Astrocyte (in vitro differentiated cells and primary cell): Measurements from ENCODE around the gene ADAMTS13. TPM values are rescaled to one million over a fixed set of nuclear protein-coding genes. Genes with fewer than 3 reads are reported as not detected.

Experiments used
- DNase-seq: peaks from one replicate; pipeline ENCODE4 v3.0.0-alpha.2; 2010; ENCODE audit warnings: low read depth
- FAIRE-seq: peaks from 2 replicates; lab custom pipeline; 2011; peaks lifted over from hg19 to GRCh38; lab: Jason Lieb, UNC
- H2AFZ ChIP-seq: 2 replicates; pipeline ENCODE4 v1.6.0; 2012; ENCODE audit warnings: low read depth, low read length, inconsistent platforms
- H3K27ac ChIP-seq: 2 replicates; pipeline ENCODE4 v1.5.1; 2011; ENCODE audit warnings: low read depth, low read length, inconsistent platforms
- H3K27me3 ChIP-seq: 2 replicates; pipeline ENCODE4 v1.6.0; 2011; ENCODE audit warnings: low read length, inconsistent platforms; ENCODE audit not compliant: insufficient read depth
- H3K36me3 ChIP-seq: 2 replicates; pipeline ENCODE4 v1.5.1; 2011; ENCODE audit warnings: low read length, inconsistent platforms; ENCODE audit not compliant: insufficient read depth
- H3K4me1 ChIP-seq: 2 replicates; pipeline ENCODE4 v1.5.1; 2011; ENCODE audit warnings: low read length, inconsistent platforms; ENCODE audit not compliant: insufficient read depth
- H3K4me2 ChIP-seq: 2 replicates; pipeline ENCODE4 v1.6.0; 2012; ENCODE audit warnings: low read length, inconsistent platforms
- H3K4me3 ChIP-seq: 2 replicates; pipeline ENCODE4 v1.5.1; 2011; ENCODE audit warnings: low read depth, mild to moderate bottlenecking, low read length, inconsistent platforms; ENCODE audit not compliant: insufficient read depth
- H3K79me2 ChIP-seq: 2 replicates; pipeline ENCODE4 v1.6.0; 2012; ENCODE audit warnings: mild to moderate bottlenecking, low read length, inconsistent platforms; ENCODE audit not compliant: insufficient read depth
- H3K9ac ChIP-seq: 2 replicates; pipeline ENCODE4 v1.6.0; 2012; ENCODE audit warnings: mild to moderate bottlenecking, low read length, inconsistent platforms
- H3K9me3 ChIP-seq: 2 replicates; pipeline ENCODE4 v1.5.1; 2012; ENCODE audit warnings: low read depth, mild to moderate bottlenecking, low read length, inconsistent platforms; ENCODE audit not compliant: insufficient read depth
- H4K20me1 ChIP-seq: 2 replicates; pipeline ENCODE4 v1.6.0; 2012; ENCODE audit warnings: low read length, inconsistent platforms; ENCODE audit not compliant: insufficient read depth
- H3K27ac Mint-ChIP-seq: one replicate; pipeline ENCODE4 v1.8.0; 2021; ENCODE audit warnings: mild to moderate bottlenecking, mixed read lengths; ENCODE audit not compliant: unreplicated experiment
- H3K27me3 Mint-ChIP-seq: one replicate; pipeline ENCODE4 v1.8.0; 2021; ENCODE audit warnings: low read depth, mixed read lengths; ENCODE audit not compliant: unreplicated experiment
- H3K36me3 Mint-ChIP-seq: one replicate; pipeline ENCODE4 v1.8.0; 2021; ENCODE audit warnings: low read depth, mixed read lengths; ENCODE audit not compliant: unreplicated experiment
- H3K4me1 Mint-ChIP-seq: one replicate; pipeline ENCODE4 v1.8.0; 2021; ENCODE audit warnings: low read depth, mixed read lengths; ENCODE audit not compliant: unreplicated experiment
- H3K4me3 Mint-ChIP-seq: one replicate; pipeline ENCODE4 v1.8.0; 2021; ENCODE audit warnings: mild to moderate bottlenecking, moderate library complexity, mixed read lengths; ENCODE audit not compliant: unreplicated experiment
- H3K9me3 Mint-ChIP-seq: one replicate; pipeline ENCODE4 v1.8.0; 2021; ENCODE audit warnings: mild to moderate bottlenecking, mixed read lengths; ENCODE audit not compliant: unreplicated experiment
- EZH2 ChIP-seq: IDR thresholded peaks from 2 replicates; pipeline ENCODE4 v1.6.1; 2012; ENCODE audit warnings: mild to moderate bottlenecking, low read length, inconsistent platforms; ENCODE audit not compliant: insufficient read depth
- total RNA-seq: library from RNA; stranded (reverse); gene quantifications from 2 replicates; pipeline ENCODE4 v1.2.1, GENCODE V29; 2021
- TF ChIP-seq, protein P1 (sequence below): IDR thresholded peaks from 2 replicates; pipeline ENCODE4 v1.5.1; 2011; ENCODE audit warnings: low read depth, mild to moderate bottlenecking, inconsistent platforms, low read length, moderate library complexity; ENCODE audit not compliant: insufficient read depth

The ADAMTS13 gene
- total RNA-seq, 1 donor from 2014 or later, result 5.6 TPM

DNA sequence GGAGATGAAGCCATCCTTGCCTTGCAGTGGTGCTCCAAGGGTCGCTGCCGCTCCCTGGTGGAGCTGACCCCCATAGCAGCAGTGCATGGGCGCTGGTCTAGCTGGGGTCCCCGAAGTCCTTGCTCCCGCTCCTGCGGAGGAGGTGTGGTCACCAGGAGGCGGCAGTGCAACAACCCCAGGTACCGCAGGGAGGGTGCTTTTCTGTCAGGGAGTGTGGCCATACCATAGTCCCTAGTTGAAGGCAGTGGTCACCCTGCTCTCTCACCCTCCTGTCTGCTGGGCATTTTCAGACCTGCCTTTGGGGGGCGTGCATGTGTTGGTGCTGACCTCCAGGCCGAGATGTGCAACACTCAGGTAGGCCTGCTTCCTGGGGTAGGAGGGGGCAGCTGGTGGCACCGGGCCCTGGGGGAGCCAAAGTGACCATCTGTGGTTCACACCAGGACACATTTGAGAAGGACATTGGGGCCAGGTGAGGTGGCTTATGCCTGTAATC, 11.2 kb downstream of the ADAMTS13 start:
- H3K36me3 Mint-ChIP-seq, result peaks cover 5% of the 10 kb centered on the region
- no peaks in the 10 kb centered on the region for H3K9me3 Mint-ChIP-seq
- TF ChIP-seq EZH2, result no peak
- TF ChIP-seq, protein P1, sequence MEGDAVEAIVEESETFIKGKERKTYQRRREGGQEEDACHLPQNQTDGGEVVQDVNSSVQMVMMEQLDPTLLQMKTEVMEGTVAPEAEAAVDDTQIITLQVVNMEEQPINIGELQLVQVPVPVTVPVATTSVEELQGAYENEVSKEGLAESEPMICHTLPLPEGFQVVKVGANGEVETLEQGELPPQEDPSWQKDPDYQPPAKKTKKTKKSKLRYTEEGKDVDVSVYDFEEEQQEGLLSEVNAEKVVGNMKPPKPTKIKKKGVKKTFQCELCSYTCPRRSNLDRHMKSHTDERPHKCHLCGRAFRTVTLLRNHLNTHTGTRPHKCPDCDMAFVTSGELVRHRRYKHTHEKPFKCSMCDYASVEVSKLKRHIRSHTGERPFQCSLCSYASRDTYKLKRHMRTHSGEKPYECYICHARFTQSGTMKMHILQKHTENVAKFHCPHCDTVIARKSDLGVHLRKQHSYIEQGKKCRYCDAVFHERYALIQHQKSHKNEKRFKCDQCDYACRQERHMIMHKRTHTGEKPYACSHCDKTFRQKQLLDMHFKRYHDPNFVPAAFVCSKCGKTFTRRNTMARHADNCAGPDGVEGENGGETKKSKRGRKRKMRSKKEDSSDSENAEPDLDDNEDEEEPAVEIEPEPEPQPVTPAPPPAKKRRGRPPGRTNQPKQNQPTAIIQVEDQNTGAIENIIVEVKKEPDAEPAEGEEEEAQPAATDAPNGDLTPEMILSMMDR, result no peak
- peaks cover 2% of the 10 kb centered on the region for H3K27me3 Mint-ChIP-seq
- Histone ChIP-seq H3K36me3 (no peaks in the 10 kb centered on the region), H3K79me2 (no peaks in the 10 kb centered on the region), H3K4me2 (no peak overlapping the region), H3K9me3 (no peaks in the 10 kb centered on the region), H4K20me1 (no peaks in the 10 kb centered on the region), H3K27me3 (no peaks in the 10 kb centered on the region), H3K4me1 (no peaks in the 10 kb centered on the region), H3K4me3 (no peak overlapping the region), H3K27ac (no peak overlapping the region), H2AFZ (no peak overlapping the region), H3K9ac (no peak overlapping the region)
- no peak for DNase-seq
- no peak overlapping the region for H3K4me3 Mint-ChIP-seq
- no peak for FAIRE-seq
- H3K4me1 Mint-ChIP-seq, result no peaks in the 10 kb centered on the region
- H3K27ac Mint-ChIP-seq, result no peak overlapping the region

DNA sequence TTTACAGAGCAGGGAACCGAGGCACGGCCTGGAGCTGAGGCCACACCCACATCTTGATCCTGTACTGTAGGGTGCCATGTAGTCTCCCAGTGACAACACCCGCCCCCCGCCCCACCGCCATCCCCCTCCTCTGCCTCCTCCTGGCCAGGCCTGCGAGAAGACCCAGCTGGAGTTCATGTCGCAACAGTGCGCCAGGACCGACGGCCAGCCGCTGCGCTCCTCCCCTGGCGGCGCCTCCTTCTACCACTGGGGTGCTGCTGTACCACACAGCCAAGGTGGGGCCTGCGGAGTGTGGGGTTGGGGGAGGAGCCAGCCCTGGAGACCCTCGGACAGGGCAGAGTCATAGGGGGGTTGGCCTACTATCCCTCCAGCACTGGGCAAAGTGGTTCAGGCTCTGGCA, 14.5 kb downstream of the ADAMTS13 start:
- Histone ChIP-seq H3K27me3 (no peaks in the 10 kb centered on the region), H3K9ac (no peak overlapping the region), H3K27ac (no peak overlapping the region), H3K4me2 (no peak overlapping the region), H3K4me1 (no peaks in the 10 kb centered on the region), H3K9me3 (no peaks in the 10 kb centered on the region), H4K20me1 (no peaks in the 10 kb centered on the region), H3K4me3 (no peak overlapping the region), H3K79me2 (no peaks in the 10 kb centered on the region), H3K36me3 (no peaks in the 10 kb centered on the region), H2AFZ (no peak overlapping the region)
- H3K4me3 Mint-ChIP-seq, result no peak overlapping the region
- TF ChIP-seq EZH2, result no peak
- TF ChIP-seq, protein P1, result no peak
- H3K9me3 Mint-ChIP-seq, result no peaks in the 10 kb centered on the region
- no peaks in the 10 kb centered on the region for H3K4me1 Mint-ChIP-seq
- FAIRE-seq, result no peak
- H3K36me3 Mint-ChIP-seq, result peaks cover 2% of the 10 kb centered on the region
- no peak for DNase-seq
- peaks cover 20% of the 10 kb centered on the region for H3K27me3 Mint-ChIP-seq
- no peak overlapping the region for H3K27ac Mint-ChIP-seq

DNA sequence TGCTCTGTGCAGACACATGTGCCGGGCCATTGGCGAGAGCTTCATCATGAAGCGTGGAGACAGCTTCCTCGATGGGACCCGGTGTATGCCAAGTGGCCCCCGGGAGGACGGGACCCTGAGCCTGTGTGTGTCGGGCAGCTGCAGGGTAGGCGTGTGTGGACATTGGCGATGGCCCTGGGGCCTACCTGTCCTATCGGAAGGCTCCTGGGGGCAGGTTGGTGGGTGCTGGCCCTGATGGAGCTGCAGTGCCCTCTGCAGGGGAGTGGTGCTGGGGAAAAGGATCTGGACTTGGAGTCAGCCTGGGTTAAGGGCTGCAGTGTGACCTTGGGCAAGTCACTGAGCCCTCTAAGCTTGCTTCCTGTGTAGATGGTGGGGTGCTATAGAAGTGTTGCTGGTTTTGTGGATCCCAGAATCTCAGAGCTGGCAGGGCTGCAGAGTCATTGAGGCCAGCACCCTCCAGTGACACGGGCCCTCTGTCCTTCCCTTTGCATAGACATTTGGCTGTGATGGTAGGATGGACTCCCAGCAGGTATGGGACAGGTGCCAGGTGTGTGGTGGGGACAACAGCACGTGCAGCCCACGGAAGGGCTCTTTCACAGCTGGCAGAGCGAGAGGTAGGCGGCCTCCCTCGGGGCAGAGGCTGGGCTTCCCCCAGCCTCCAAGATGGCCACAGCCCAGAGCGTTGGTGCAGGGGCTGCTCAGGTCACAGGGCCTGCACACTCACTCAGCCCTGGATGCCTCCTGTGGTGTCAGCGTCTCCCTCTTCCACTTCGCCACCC, 15.8 kb downstream of the ADAMTS13 start:
- no peak overlapping the region for H2AFZ ChIP-seq
- FAIRE-seq (no peak), DNase-seq (no peak)
- H3K9me3 ChIP-seq, result no peaks in the 10 kb centered on the region
- no peak overlapping the region for H3K27ac ChIP-seq
- no peaks in the 10 kb centered on the region for H3K36me3 ChIP-seq
- no peaks in the 10 kb centered on the region for H3K27me3 ChIP-seq
- Mint-ChIP-seq H3K4me3 (no peak overlapping the region), H3K27ac (no peak overlapping the region), H3K9me3 (no peaks in the 10 kb centered on the region), H3K4me1 (no peaks in the 10 kb centered on the region), H3K36me3 (peaks cover 2% of the 10 kb centered on the region), H3K27me3 (peaks cover 24% of the 10 kb centered on the region)
- no peaks in the 10 kb centered on the region for H4K20me1 ChIP-seq
- H3K9ac ChIP-seq, result no peak overlapping the region
- no peak overlapping the region for H3K4me2 ChIP-seq
- H3K4me3 ChIP-seq, result no peak overlapping the region
- no peak for TF ChIP-seq EZH2
- TF ChIP-seq, protein P1, result no peak
- no peaks in the 10 kb centered on the region for H3K4me1 ChIP-seq
- no peaks in the 10 kb centered on the region for H3K79me2 ChIP-seq
